ENCODE results near the gene VAV1.
"Not testable (repeated sequence)": the region's sequence is repeated elsewhere in the genome, so short reads cannot be mapped to it uniquely, and the experiment has no call there.

VAV1 gene

GRCh38 chr19:6737873-6738786 lies 34.4 kb upstream of the VAV1 start:
- peak; percentile 77 to 79 for DNase-seq

GRCh38 chr19:6738787-6739389 lies 33.6 kb upstream of the VAV1 start:
- peak in 1 of 2 donors; percentile 42 for DNase-seq

GRCh38 chr19:6739390-6739882 lies 33.1 kb upstream of the VAV1 start, which contains the start of gene TRIP10:
Gene TRIP10, plus strand, starts transcription at chr19:6739680. Its CDS starts 82 bp downstream, at chr19:6739762.
- peak; percentile 76 to 82 for DNase-seq

DNA sequence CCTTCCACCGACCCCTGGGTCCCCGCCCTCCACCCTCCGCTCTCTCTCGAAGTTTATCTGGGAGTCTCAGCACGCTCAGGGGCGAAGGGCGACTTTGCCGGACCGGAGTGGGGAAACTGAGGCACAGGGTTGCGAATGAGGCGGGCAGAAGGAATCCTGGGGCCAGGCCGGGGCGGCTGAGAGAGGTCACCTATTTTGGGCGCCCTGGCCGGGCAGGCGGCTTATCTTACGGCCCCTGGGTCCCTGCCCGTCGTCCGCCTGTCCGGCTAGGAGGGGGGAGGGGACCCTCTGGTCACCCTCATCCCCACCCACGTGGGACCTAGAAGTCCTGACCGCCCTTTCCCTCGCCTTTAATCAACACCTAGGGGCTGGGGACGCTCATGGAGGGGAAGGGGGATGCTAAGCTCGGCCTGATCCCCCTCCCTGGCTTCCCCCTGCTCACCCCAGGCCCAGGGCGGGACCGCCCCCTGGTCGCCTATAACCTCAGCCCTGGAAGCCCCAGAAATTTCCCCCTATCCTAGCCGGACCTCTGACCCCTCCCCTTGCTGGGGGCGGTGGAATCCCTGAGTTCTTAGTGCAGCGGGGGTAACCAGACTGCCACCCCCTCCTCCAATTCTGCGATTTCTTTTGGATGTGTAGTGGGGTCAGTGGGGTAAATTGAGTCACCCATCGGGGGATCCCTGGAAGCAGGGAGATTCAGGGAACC lies 32.5 kb upstream of the VAV1 start:
- peak; percentile 14 to 16 for DNase-seq

- DNase-seq, result no peak
These were observed 31.7 kb upstream of the VAV1 start for GRCh38 chr19:6740589-6741343.

GRCh38 chr19:6743066-6743465 lies 29.4 kb upstream of the VAV1 start:
- no peak for DNase-seq

DNA sequence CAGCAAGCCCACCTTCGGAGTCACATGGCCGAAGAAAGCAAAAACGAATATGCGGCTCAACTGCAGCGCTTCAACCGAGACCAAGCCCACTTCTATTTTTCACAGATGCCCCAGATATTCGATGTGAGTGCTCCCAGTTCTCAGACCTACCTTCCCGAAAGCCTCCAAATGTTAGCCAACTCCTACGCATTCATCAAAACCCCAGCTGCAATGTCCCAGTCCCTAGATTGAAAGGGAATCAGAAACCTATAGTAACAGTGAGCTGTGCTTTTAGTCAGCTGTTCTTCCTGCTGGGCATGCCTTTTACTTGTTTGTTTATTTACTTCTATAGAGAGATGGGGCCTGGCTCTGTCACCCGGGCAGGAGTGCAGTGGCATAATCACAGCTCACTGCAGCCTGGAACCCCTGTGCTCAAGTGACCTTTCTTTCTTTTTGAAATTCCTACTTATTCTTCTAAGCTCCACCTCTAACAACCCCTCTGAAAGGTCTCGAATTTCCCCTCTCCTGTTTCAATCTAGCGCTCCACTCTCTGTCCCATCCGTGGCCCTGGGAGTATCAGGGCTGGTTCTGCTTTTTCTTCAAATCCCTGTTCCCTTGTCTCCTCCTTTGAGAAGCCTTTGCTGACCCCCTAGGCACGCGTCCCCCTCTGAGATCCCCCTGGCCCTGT lies 28.7 kb upstream of the VAV1 start:
- no peak for DNase-seq

DNA sequence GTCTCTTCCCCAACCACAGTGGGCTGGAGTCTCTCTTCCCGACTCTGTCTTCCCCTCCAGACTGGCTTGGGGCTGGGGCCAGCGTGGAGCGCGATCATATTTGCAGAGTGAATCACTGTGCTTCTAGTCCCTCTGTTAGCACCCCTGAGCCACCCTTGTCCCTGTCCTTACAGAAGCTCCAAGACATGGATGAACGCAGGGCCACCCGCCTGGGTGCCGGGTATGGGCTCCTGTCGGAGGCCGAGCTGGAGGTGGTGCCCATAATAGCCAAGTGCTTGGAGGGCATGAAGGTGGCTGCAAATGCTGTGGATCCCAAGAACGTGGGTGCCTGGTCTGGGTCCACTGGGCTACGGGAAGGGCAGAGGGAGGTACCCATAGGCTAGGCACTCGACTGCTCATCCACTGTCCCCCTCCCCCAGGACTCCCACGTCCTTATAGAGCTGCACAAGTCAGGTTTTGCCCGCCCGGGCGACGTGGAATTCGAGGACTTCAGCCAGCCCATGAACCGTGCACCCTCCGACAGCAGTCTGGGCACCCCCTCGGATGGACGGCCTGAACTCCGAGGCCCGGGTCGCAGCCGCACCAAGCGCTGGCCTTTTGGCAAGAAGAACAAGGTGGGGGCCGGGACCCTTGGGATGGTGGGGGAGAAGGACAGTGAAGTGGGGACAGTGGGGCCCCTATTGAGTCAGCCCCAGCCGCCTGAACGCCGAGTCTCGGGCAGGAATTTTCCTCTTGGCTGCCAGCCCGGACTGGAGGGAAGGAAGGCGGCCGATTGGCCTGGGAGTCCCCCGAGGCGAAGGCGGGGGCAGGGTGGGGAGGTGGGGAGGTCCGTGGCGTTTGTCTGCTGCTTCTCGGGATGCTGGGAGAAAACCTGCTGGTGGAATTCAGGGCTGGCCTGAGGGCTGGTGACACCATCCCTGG lies 27.9 kb upstream of the VAV1 start:
- no peak for DNase-seq

DNA sequence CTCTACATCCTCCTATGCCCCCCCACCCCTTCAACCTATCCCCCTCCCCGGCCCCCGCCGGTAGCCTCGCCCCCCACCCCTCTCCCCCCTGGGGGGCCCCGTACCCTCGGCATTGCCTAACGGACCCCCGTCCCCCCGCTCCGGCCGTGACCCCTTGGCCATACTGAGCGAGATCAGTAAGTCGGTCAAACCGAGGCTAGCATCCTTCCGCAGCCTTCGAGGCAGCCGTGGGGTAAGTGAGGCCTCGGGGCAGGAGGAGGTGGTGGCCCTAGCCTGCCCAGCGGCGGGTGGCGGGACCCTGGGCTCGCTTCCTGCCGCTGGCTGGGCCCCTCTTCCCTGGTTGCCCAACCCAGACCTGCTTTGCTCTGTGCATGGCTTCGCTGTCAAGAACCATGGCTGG lies 26.5 kb upstream of the VAV1 start:
- DNase-seq, result no peak

DNA sequence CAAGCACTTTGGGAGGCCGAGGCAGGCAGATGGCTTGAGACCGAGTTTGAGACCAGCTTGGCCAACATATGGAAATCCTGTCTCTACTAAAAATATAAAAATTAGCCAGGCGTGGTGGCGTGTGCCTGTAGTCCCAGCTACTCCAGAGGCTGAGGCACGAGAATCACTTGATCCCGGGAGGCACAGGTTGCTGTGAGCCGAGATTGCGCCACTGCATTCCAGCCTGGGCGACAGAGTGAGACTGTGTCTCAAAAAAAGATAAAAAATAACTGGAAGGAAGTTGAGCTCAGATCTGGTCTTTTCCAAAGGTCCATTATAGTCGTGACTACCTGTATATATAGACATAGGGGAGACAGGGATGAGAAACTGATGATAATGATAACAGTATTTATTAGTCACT lies 24.0 kb upstream of the VAV1 start:
- not testable (repeated sequence) for DNase-seq

DNA sequence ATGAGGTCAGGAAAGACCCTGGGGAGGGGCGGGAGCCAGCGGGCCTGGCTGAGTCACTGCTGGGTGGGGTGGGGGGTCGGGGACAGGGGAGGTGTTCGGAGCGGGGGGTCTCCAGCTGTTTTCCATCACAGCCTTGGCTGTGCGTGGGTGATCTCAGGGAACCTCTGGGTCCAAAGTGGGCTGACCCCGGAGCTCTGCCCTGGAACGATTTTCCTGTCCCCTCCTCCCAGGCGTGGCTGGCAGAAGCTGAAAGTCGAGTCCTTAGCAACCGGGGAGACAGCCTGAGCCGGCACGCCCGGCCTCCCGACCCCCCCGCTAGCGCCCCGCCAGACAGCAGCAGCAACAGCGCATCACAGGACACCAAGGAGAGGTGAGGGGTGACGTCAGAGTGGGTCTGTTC lies 22.4 kb upstream of the VAV1 start:
- no peak for DNase-seq

DNA sequence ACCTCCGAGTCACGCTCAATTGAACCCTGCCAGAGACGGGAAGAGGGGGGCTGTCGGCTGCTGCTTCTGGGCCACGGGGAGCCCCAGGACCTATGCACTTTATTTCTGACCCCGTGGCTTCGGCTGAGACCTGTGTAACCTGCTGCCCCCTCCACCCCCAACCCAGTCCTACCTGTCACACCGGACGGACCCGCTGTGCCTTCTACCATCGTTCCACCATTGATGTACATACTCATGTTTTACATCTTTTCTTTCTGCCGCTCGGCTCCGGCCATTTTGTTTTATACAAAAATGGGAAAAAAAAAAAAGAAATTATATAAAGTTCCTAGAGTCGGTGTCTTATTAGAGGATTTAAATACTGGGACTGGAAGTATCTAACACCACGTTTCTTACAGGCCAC lies 21.3 kb upstream of the VAV1 start:
- no peak for DNase-seq

DNA sequence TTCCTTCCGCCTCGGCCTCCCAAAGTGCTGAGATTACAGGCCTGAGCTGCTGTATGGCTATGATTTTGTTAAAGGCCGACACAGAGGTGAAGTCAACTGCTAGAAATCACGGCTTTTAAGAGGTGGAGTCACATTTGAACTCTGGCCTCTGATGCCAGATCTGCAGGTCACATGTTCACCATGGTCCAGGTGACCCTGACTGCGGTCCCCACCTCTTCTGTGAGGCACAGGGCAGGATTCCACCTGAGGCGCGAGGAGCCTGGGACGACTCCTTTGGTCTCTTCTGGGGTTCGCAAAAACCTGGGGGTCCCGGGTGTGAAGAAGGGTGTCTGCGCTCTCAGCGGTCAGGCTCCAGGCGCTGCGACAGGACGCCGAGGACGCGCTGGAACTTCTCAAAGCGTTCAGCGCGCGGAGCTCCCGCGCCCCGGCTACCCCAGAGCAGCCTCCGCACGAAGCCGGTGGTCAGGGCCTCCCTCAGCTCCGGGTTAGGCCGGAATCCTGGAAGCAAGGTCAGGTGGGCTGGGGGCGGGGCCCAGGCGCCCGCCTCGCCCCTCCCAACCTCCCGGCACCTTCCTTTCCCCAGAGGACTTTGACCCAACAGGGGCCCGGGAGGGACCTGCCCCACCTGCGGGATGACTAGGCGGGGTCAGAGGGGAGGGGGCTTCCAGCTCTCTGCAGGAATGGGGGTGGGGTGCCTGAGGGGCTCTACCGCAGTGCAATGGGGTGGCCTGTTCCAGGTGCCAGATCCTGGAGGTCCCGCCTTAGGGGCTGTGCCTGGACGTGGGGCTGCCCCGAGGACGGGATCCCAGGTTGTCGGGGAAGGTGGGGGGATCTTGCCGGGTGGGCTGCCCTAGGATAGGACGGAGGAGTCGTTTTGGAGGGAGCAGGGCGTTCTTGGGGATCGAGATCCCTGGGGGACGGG lies 20.0 kb upstream of the VAV1 start:
- DNase-seq, result no peak

- DNase-seq, result peak; percentile 72 to 84
These were observed 19.1 kb upstream of the VAV1 start for GRCh38 chr19:6753178-6754031.

GRCh38 chr19:6754136-6754535 lies 18.4 kb upstream of the VAV1 start:
- no peak for DNase-seq

DNA sequence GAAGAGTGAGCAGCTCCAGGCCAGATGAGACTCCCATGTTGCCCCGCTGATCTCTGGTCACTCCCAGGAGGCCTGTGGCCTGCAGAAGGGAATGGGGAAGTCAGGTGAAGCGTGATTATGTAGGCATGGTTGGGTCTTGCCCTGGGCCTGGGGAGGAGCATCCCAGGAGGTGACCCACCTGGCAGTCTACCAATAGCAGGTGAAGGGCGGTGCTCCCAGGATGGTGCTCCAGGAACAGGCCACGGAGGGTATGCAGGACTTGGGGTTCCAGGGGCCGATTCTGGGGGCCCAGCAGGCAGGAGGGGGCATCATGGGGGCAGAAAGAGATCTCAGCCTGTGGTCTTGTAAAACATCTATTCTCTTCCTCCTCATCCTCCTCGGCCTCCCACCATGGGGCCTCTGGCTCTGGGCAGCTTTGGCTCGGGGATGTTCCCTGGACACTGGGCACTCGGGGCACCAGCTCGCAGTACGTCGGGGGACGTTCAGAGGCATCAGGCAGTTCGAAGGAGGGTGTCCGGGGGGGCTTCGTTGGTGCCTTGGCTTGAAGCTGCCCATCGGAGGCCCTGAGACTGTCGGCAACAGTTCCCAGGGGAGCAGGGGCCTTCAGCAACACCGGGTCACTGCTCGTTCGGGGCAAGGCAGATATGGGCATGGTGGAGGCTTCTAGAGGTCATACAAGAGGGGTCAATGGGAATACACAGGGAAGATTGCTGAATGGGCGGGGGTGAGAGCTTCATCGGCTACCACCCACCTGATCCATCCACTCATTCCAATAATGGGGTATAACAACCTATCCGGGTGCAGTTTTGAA lies 17.6 kb upstream of the VAV1 start:
- DNase-seq, result no peak

- no peak for DNase-seq
These were observed 11.9 kb upstream of the VAV1 start for GRCh38 chr19:6760606-6761005.
